IMR-90 (cell line): ENCODE results near the gene MRPL28. TPM values are rescaled to one million over a fixed set of nuclear protein-coding genes. Genes with fewer than 3 reads are reported as not detected.
A peak's percentile ranks its signal among the peaks of the same experiment; 100 is the strongest.

Experiments
- ATAC-seq: fragments of 200-7000 bp; cut with Tn5 transposase; 2 replicates; pipeline ENCODE4 v1.9.1; 2020; ENCODE audit warnings: low read depth, mild to moderate bottlenecking, moderate library complexity
- BruUV-seq: library from RNA; stranded (reverse); fragments of 400-500 nt; replicated peaks from 2 replicates; lab custom pipeline; 2021; lab: Mats Ljungman, UMichigan
- CTCF ChIA-PET: fragments of 300-600 bp; formaldehyde crosslinking; extraction: SDS; loops from one replicate; lab custom pipeline; 2021; ENCODE audit warnings: antibody characterized with exemption; lab: Yijun Ruan, JAX
- POLR2A ChIA-PET: fragments of 300-600 bp; sonication (Branson Sonifier 250); formaldehyde crosslinking; loops from one replicate; lab custom pipeline; 2022; ENCODE audit warnings: antibody characterized with exemption; ENCODE audit not compliant: unreplicated experiment; lab: Charles Lee
- DNase-seq: peaks from one replicate; pipeline ENCODE4 v3.0.0; 2013
- H2AFZ ChIP-seq: replicated peaks from 2 replicates; pipeline ENCODE3; 2013; ENCODE audit warnings: low read length, mild to moderate bottlenecking; ENCODE audit not compliant: poor library complexity
- H2AK5ac ChIP-seq: 2 replicates; pipeline ENCODE4 v1.6.1; 2013; ENCODE audit warnings: low read depth, low read length, inconsistent platforms
- H2AK9ac ChIP-seq: replicated peaks from 2 replicates; pipeline ENCODE3; 2013; ENCODE audit warnings: mild to moderate bottlenecking, low read depth, low read length, moderate library complexity; ENCODE audit not compliant: poor library complexity
- H2BK120ac ChIP-seq: 2 replicates; pipeline ENCODE4 v1.6.1; 2013; ENCODE audit warnings: low read depth, low read length, inconsistent platforms
- H2BK15ac ChIP-seq: 3 replicates; pipeline ENCODE4 v1.6.1; 2013; ENCODE audit warnings: low read depth, low read length, inconsistent platforms
- H2BK20ac ChIP-seq: 2 replicates; pipeline ENCODE4 v1.6.1; 2013; ENCODE audit warnings: low read depth, mild to moderate bottlenecking, inconsistent platforms, low read length, moderate library complexity
- H2BK5ac ChIP-seq: 2 replicates; pipeline ENCODE4 v1.6.1; 2013; ENCODE audit warnings: mild to moderate bottlenecking, low read depth, low read length, inconsistent platforms; ENCODE audit not compliant: poor library complexity, severe bottlenecking
- H3K14ac ChIP-seq: replicated peaks from 2 replicates; pipeline ENCODE4 v1.6.1; 2013; ENCODE audit warnings: low read depth, low read length, inconsistent platforms
- H3K18ac ChIP-seq: 2 replicates; pipeline ENCODE4 v1.6.1; 2013; ENCODE audit warnings: low read depth, low read length, control low read depth
- H3K23ac ChIP-seq: 2 replicates; pipeline ENCODE4 v1.6.1; 2013; ENCODE audit warnings: low read depth, low read length, inconsistent platforms
- H3K27ac ChIP-seq: 2 replicates; pipeline ENCODE4 v1.5.1; 2013; ENCODE audit warnings: mild to moderate bottlenecking, control low read depth, low read length; ENCODE audit not compliant: insufficient read depth
- H3K27me3 ChIP-seq: 2 replicates; pipeline ENCODE4 v1.6.1; 2013; ENCODE audit warnings: low read length; ENCODE audit not compliant: control insufficient read depth, insufficient read depth
- H3K36me3 ChIP-seq: 2 replicates; pipeline ENCODE4 v1.6.1; 2013; ENCODE audit warnings: low read length, mixed read lengths; ENCODE audit not compliant: control insufficient read depth, insufficient read depth
- H3K4ac ChIP-seq: 2 replicates; pipeline ENCODE4 v1.6.1; 2013; ENCODE audit warnings: low read depth, low read length, inconsistent platforms
- H3K4me1 ChIP-seq: 2 replicates; pipeline ENCODE4 v1.6.1; 2013; ENCODE audit warnings: low read length, mixed read lengths; ENCODE audit not compliant: control insufficient read depth, insufficient read depth
- H3K4me2 ChIP-seq: 2 replicates; pipeline ENCODE4 v1.6.1; 2013; ENCODE audit warnings: low read depth, mild to moderate bottlenecking, control low read depth, low read length, moderate library complexity
- H3K4me3 ChIP-seq: 2 replicates; pipeline ENCODE4 v1.5.1; 2013; ENCODE audit warnings: low read depth, mild to moderate bottlenecking, control low read depth, low read length, moderate library complexity; ENCODE audit not compliant: insufficient read depth
- H3K56ac ChIP-seq: 2 replicates; pipeline ENCODE4 v1.6.1; 2013; ENCODE audit warnings: low read length, inconsistent platforms; ENCODE audit not compliant: insufficient read depth; ENCODE audit errors: extremely low read depth
- H3K79me1 ChIP-seq, 2 experiments: 2 replicates each; pipeline ENCODE4 v1.6.1; 2013; ENCODE audit warnings: low read length in 2 of 2, inconsistent platforms in 1 of 2, low read depth in 1 of 2
- H3K9ac ChIP-seq: 2 replicates; pipeline ENCODE4 v1.6.1; 2013; ENCODE audit warnings: low read depth, low read length, control low read depth
- H3K9me1 ChIP-seq: 2 replicates; pipeline ENCODE4 v1.6.1; 2013; ENCODE audit warnings: low read length, inconsistent platforms; ENCODE audit not compliant: insufficient read depth
- H3K9me3 ChIP-seq: 2 replicates; pipeline ENCODE4 v1.6.1; 2013; ENCODE audit warnings: low read length; ENCODE audit not compliant: control insufficient read depth, insufficient read depth
- H4K20me1 ChIP-seq: 2 replicates; pipeline ENCODE4 v1.6.1; 2013; ENCODE audit warnings: low read length, inconsistent platforms; ENCODE audit not compliant: insufficient read depth
- H4K5ac ChIP-seq: 2 replicates; pipeline ENCODE4 v1.6.1; 2013; ENCODE audit warnings: mild to moderate bottlenecking, low read depth, low read length, control low read depth
- H4K8ac ChIP-seq, 2 experiments: 2 replicates each; pipeline ENCODE4 v1.6.1; 2013; ENCODE audit warnings: low read depth in 2 of 2, low read length in 2 of 2, control low read depth in 1 of 2, inconsistent platforms in 1 of 2
- H4K91ac ChIP-seq: 2 replicates; pipeline ENCODE4 v1.6.1; 2013; ENCODE audit warnings: low read depth, low read length, inconsistent platforms; ENCODE audit not compliant: insufficient read depth
- BHLHE40 ChIP-seq: fragments of 150-350 bp; IDR thresholded peaks from 2 replicates; pipeline ENCODE4 v1.6.1; 2016; ENCODE audit warnings: mild to moderate bottlenecking, low read depth, low read length
- CEBPB ChIP-seq: IDR thresholded peaks from 2 replicates; pipeline ENCODE4 v1.6.1; 2012; ENCODE audit warnings: low read depth, low read length, improper control_type of control experiment
- CHD1 ChIP-seq: IDR thresholded peaks from 2 replicates; pipeline ENCODE4 v1.6.1; 2012; ENCODE audit warnings: low read depth, low read length, improper control_type of control experiment
- CTCF ChIP-seq: conservative IDR thresholded peaks from 2 replicates; pipeline ENCODE4 v1.5.1; 2012; ENCODE audit warnings: mild to moderate bottlenecking, low read depth, low read length, improper control_type of control experiment
- ELK1 ChIP-seq: fragments of 150-350 bp; IDR thresholded peaks from 2 replicates; pipeline ENCODE4 v1.6.1; 2016; ENCODE audit warnings: low read depth, mild to moderate bottlenecking, low read length, moderate library complexity, borderline replicate concordance
- FOS ChIP-seq: fragments of 150-350 bp; IDR thresholded peaks from 2 replicates; pipeline ENCODE4 v1.6.1; 2016; ENCODE audit warnings: low read depth, low read length
- MAFK ChIP-seq: IDR thresholded peaks from 2 replicates; pipeline ENCODE4 v1.6.1; 2012; ENCODE audit warnings: low read depth, low read length, improper control_type of control experiment
- MAZ ChIP-seq: IDR thresholded peaks from 2 replicates; pipeline ENCODE4 v1.6.1; 2012; ENCODE audit warnings: low read depth, mild to moderate bottlenecking, low read length, improper control_type of control experiment, moderate library complexity, borderline replicate concordance
- MXI1 ChIP-seq: IDR thresholded peaks from 2 replicates; pipeline ENCODE4 v1.6.1; 2012; ENCODE audit warnings: low read depth, mild to moderate bottlenecking, low read length, moderate library complexity, borderline replicate concordance
- NFE2L2 ChIP-seq: fragments of 150-350 bp; IDR thresholded peaks from 2 replicates; pipeline ENCODE4 v1.6.1; 2016; ENCODE audit warnings: low read depth, mild to moderate bottlenecking, low read length
- POLR2A ChIP-seq: IDR thresholded peaks from 2 replicates; pipeline ENCODE4 v1.6.1; 2012; ENCODE audit warnings: mild to moderate bottlenecking, low read depth, low read length
- RAD21 ChIP-seq: IDR thresholded peaks from 2 replicates; pipeline ENCODE4 v1.6.1; 2012; ENCODE audit warnings: low read length, improper control_type of control experiment
- RCOR1 ChIP-seq: IDR thresholded peaks from 2 replicates; pipeline ENCODE4 v1.6.1; 2012; ENCODE audit warnings: mild to moderate bottlenecking, low read length, improper control_type of control experiment; ENCODE audit not compliant: insufficient replicate concordance
- SMC3 ChIP-seq: fragments of 150-350 bp; IDR thresholded peaks from 2 replicates; pipeline ENCODE4 v1.6.1; 2016; ENCODE audit warnings: low read depth, mild to moderate bottlenecking, antibody characterized with exemption, low read length, moderate library complexity
- USF2 ChIP-seq: fragments of 150-350 bp; IDR thresholded peaks from 2 replicates; pipeline ENCODE4 v1.6.1; 2017; ENCODE audit warnings: mild to moderate bottlenecking, antibody characterized with exemption, low read length, low read depth
- WGBS, 2 experiments: methylation state at CpG; one replicate each; pipeline versions ENCODE4 v1.1.5 to v1.1.7; 2013; ENCODE audit warnings: missing lambda C conversion rate in 2 of 2; ENCODE audit not compliant: insufficient read length in 1 of 2; ENCODE audit errors: extremely low coverage in 2 of 2; 5-methylcytosine and 5-hydroxymethylcytosine counted together
- dilution Hi-C: fragments of 300-500 bp; cut with HindIII; formaldehyde crosslinking; loops from one replicate; pipeline ENCODE4 v1.14.3; 2018; ENCODE audit warnings: low sequenced_read_pairs; ENCODE audit not compliant: unreplicated experiment
- in situ Hi-C: fragments of 300-500 bp; cut with MboI; formaldehyde crosslinking; loops from 3 replicates; pipeline ENCODE4 v1.14.3; 2019; ENCODE audit warnings: low sequenced_read_pairs, inconsistent platforms, mixed read lengths
- intact Hi-C: fragments of 100-400 bp; cut with micrococcal nuclease; formaldehyde crosslinking; loops from 2 replicates; pipeline ENCODE4 v1.10.0; 2022
- polyA plus RNA-seq, 3 experiments: library from polyadenylated mRNA; depleted of rRNA; stranded (reverse); fragments of >200 nt; gene quantifications; 2 replicates each; pipeline ENCODE4 v1.2.3, GENCODE V29; 2012; ENCODE audit warnings: low replicate concordance in 1 of 3
- total RNA-seq: library from RNA; depleted of rRNA; stranded (reverse); fragments of >200 nt; gene quantifications from 2 replicates; pipeline ENCODE4 v1.2.3, GENCODE V29; 2012

The MRPL28 gene
- total and polyA plus RNA-seq, 2 of the 4 experiments (the other 2 are of a cell fraction), result 104 to 181 TPM

- H3K4me2 ChIP-seq, result no peak overlapping the region
- H4K91ac ChIP-seq, result no peak overlapping the region
- TF ChIP-seq NFE2L2 (no peak), BHLHE40 (no peak), MXI1 (no peak), CEBPB (no peak), RAD21 (no peak), MAZ (no peak), MAFK (no peak), FOS (no peak), CTCF (no peak), POLR2A (no peak), SMC3 (no peak), CHD1 (no peak), USF2 (no peak), RCOR1 (no peak), ELK1 (no peak)
- H2BK5ac ChIP-seq, result no peak overlapping the region
- no peak overlapping the region for H2BK120ac ChIP-seq
- no peak overlapping the region for H4K5ac ChIP-seq
- dilution Hi-C loops, result no loop called here
- peaks cover 3% of the 10 kb centered on the region; the same call in 1 of the 2 replicates for H3K4me1 ChIP-seq
- H3K56ac ChIP-seq, result no peak overlapping the region
- H3K23ac ChIP-seq, result no peak overlapping the region
- in situ Hi-C loops, result no loop called here
- no peak overlapping the region for H3K4me3 ChIP-seq
- no peak overlapping the region for H3K14ac ChIP-seq
- H3K36me3 ChIP-seq, result peaks cover 3% of the 10 kb centered on the region; the same call in 1 of the 2 replicates
- DNase-seq (no peak), ATAC-seq (no peak)
- H2AK9ac ChIP-seq, result peak overlapping the region; percentile 48
- peaks cover 21 to 25% of the 10 kb centered on the region in 2 experiments for H3K79me1 ChIP-seq
- peaks cover 10% of the 10 kb centered on the region; the same call in 1 of the 2 replicates for H4K20me1 ChIP-seq
- 100% methylated on average over 2 of the region's 12 CpGs; no CpG with 5 or more reads in 1 of the 2 experiments for WGBS, 2 experiments
- intact Hi-C loops, result no loop called here
- ChIA-PET POLR2A (no interaction called here), CTCF (no interaction called here)
- H2AFZ ChIP-seq, result no peak overlapping the region
- no peak overlapping the region for H3K9ac ChIP-seq
- H2BK15ac ChIP-seq, result no peak overlapping the region
- no peak overlapping the region for H2BK20ac ChIP-seq
- no peak overlapping the region for H3K27ac ChIP-seq
- no peaks in the 10 kb centered on the region for H3K9me3 ChIP-seq
- no peaks in the 10 kb centered on the region for H3K27me3 ChIP-seq
- BruUV-seq, result no TSS peak
- no peak overlapping the region for H3K18ac ChIP-seq
- H3K9me1 ChIP-seq, result peaks cover 4% of the 10 kb centered on the region
- H4K8ac ChIP-seq, result no peak overlapping the region
- no peak overlapping the region for H2AK5ac ChIP-seq
- H3K4ac ChIP-seq, result no peak overlapping the region
Observed at GRCh38 chr16:354291-354881, 16.0 kb downstream of the MRPL28 start.
